ENCODE data around the gene ZMYND8.
A peak's percentile ranks its signal among the peaks of the same experiment; 100 is the strongest.

Gene ZMYND8

GRCh38 chr20:47352332-47353238 lies 3.9 kb downstream of the ZMYND8 start:
- Histone ChIP-seq H3K36me3 (ENCODE audit: control insufficient read depth in 2 of 2, insufficient read depth in 1 of 2, low read length in 2 of 2) (peaks cover 0 to 20% of the 10 kb centered on the region in 2 experiments; a peak in 1 of 3 replicates), H3K4me3 (ENCODE audit: low read depth, low read length) (no peak overlapping the region), H3K9me3 (ENCODE audit: control insufficient read depth, insufficient read depth, low read depth, low read length) (no peaks in the 10 kb centered on the region), H3K4me1 (ENCODE audit: control insufficient read depth, insufficient read depth, low read length) (peaks cover 53% of the 10 kb centered on the region), H3K27ac (ENCODE audit: extremely low read depth, low read depth, low read length) (peak overlapping the region; percentile 66)
- POLR2A ChIA-PET: interaction anchor here (1.5 kb wide), 1 partner anchor 9 kb away, joined by 3 read pairs; no protein-coding TSS in a partner anchor
- TF ChIP-seq ZSCAN23 (tag by site-specific recombination; IDR thresholded peaks at IDR 0.05): no peak
- TF ChIP-seq ZNF629 (tag by site-specific recombination; IDR thresholded peaks at IDR 0.05): peak; percentile 53
- TF ChIP-seq ZNF600 (tag by site-specific recombination; IDR thresholded peaks at IDR 0.05): peak; percentile 81
- TF ChIP-seq SCRT2 (tag by site-specific recombination; IDR thresholded peaks at IDR 0.05): peak; percentile 68
- TF ChIP-seq ZBTB20 (tag by site-specific recombination; IDR thresholded peaks at IDR 0.05): peak; percentile 39; the same call in 1 of the 2 replicates
- TF ChIP-seq GLIS1 (tag by site-specific recombination; IDR thresholded peaks at IDR 0.05): peak; percentile 87
- peak; percentile 97 for TF ChIP-seq HIC1 (tag by site-specific recombination; IDR thresholded peaks at IDR 0.05)
- no peak for TF ChIP-seq KLF1 (tag by site-specific recombination; IDR thresholded peaks at IDR 0.05)
- TF ChIP-seq ZNF366 (tag by site-specific recombination; conservative IDR thresholded peaks at IDR 0.05): 0 out of 2 replicates have a peak, but pooled peaks have one; percentile 38
- no peak for TF ChIP-seq ZBTB48 (tag by site-specific recombination; IDR thresholded peaks at IDR 0.05)
- TF ChIP-seq ZNF473 (tag by site-specific recombination; IDR thresholded peaks at IDR 0.05): no peak
- TF ChIP-seq SP7 (tag by site-specific recombination; IDR thresholded peaks at IDR 0.05): peak; percentile 47; the same call in 1 of the 2 replicates
- no peak for TF ChIP-seq ZNF391 (tag by site-specific recombination; IDR thresholded peaks at IDR 0.05; ENCODE audit: borderline replicate concordance, low read depth)
- peak; percentile 87 for TF ChIP-seq ZNF335 (tag by site-specific recombination; conservative IDR thresholded peaks at IDR 0.05)
- TF ChIP-seq ZNF341 (tag by site-specific recombination; IDR thresholded peaks at IDR 0.05; ENCODE audit: low read depth): peak; percentile 83
- peak; percentile 91 for TF ChIP-seq PRDM6 (tag by site-specific recombination; IDR thresholded peaks at IDR 0.05)
- TF ChIP-seq IKZF3 (tag by site-specific recombination; IDR thresholded peaks at IDR 0.05): peak; percentile 12; the same call in 1 of the 2 replicates
- peak; percentile 62 for TF ChIP-seq PRDM4 (tag by site-specific recombination; IDR thresholded peaks at IDR 0.05)
- peak; percentile 92 for TF ChIP-seq ATF2 (tag by site-specific recombination; IDR thresholded peaks at IDR 0.05; ENCODE audit: low read depth)
- peak; percentile 61; the same call in 1 of the 2 replicates for TF ChIP-seq SCRT1 (tag by site-specific recombination; IDR thresholded peaks at IDR 0.05; ENCODE audit: borderline replicate concordance)
- TF ChIP-seq ZIC2 (tag by site-specific recombination; IDR thresholded peaks at IDR 0.05): 0 out of 2 replicates have a peak, but pooled peaks have one; percentile 8
- CTCF ChIA-PET: interaction anchor here (0.5 to 1.5 kb wide), 5 partner anchors 29 to 182 kb away, joined by 3 to 5 read pairs (median 3); no protein-coding TSS in a partner anchor

Data from HEK293 (cell line).